DMS79 (cell line): ENCODE measurements around the gene PARD6B.
A peak's percentile ranks its signal among the peaks of the same experiment; 100 is the strongest.
"Not testable (repeated sequence)": the region's sequence is repeated elsewhere in the genome, so short reads cannot be mapped to it uniquely, and the experiment has no call there.

Experiments used
- DNase-seq: peaks from one replicate; lab custom pipeline; 2025; lab: John Stamatoyannopoulos, UW

PARD6B gene

DNA sequence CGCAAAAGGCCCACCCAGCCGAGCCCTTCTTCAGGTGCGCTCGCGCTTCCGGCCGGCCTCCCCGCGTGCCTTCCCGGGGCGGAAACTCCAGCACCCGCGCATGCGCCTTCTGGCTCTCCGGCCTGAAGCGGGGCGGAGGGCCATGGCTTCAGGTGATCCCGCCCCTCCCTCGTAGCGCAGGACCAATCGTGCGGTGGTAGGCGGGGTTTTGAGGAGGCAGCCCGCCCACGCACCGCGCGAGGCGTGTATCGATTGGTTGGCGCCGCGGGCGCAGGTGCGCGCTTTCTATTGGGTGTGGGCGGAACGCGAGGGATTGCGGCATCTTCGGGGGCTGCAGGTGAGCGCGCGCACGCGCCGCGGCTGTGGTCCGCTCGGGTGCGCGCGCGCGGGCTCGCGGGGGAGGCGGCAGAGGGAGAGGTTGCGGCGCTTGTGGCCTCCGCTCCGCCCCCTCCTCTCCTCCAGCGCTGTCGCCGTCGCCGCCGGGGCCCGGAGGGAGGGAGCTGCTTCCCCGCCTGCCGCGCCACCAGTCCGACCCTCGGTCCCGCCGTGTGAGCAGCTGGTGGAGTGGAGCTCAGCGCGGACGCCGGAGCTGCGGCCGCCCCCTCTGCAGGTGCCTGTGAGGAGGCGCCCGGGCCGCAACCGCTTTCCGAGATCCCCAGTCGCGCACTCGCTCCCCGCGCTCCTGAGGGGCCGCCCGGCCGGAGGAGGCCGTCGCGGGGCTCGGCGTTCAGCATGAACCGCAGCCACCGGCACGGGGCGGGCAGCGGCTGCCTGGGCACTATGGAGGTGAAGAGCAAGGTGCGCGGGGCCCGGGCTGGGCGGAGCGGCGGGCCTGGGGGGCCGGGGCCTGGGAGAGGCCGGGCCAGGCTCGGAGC is at the start of gene PARD6B:
Gene PARD6B (plus strand): TSS at position 526 of the 875 bp plus-strand sequence. CDS start 207 bp downstream, at position 733.
- DNase-seq, result peak; percentile 95

- DNase-seq, result no peak
These were observed 49.3 kb upstream of the PARD6B start for GRCh38 chr20:50682065-50682464.

DNA sequence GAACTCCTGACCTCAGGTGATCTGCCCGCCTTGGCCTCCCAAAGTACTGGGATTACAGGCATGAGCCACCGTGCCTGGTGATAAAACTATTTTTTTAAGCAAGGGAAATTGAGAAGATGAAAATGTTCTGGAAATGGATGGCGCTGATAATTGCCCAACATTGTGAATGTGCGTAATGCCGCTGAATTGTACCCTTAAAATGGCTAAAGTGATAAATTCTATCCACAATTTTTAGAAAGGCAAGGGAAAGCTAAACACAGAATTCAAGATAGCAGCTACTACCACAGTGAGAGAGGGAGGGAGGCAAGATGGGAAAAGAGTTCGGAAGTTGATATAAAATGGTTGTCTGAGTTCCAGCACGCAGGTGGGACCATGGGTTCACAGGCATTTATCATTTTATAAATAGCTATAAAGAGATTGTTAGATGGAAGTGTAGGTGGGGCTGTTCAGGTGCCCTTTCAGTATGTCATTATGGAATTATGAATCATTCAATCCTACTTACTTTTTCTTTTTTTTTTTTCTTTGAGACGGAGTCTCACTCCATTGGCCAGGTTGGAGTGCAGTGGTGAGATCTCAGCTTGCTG is 48.3 kb upstream of the PARD6B start:
- no peak for DNase-seq

GRCh38 chr20:50683570-50683969 is 47.8 kb upstream of the PARD6B start:
- no peak for DNase-seq

DNA sequence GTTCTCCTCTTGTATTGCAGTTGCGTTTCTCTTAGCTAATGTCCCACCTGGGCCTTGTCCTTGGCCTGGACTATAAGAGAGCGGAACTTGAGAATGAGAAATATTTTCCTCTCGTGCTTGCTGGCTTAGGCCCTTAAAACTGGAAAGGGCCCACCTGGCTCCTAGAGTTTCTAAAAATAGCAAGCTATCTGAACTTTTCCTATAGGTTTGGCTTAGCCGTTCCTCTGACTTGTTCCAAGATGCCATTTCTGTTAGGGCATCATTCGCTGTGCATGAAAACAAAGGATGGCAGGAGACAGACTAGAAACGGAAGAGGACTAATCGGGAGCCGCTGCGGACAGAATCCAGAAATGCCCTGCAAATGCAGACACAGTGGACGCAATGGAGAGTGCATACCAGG is 44.6 kb upstream of the PARD6B start:
- DNase-seq, result no peak

- DNase-seq, result no peak
These were observed 43.0 kb upstream of the PARD6B start for GRCh38 chr20:50688256-50688975.

GRCh38 chr20:50689864-50690649 is 41.3 kb upstream of the PARD6B start:
- DNase-seq, result no peak

- no peak for DNase-seq
These were observed 40.5 kb upstream of the PARD6B start, which contains the start of gene RIPOR3 for GRCh38 chr20:50690650-50691572. TSS of gene RIPOR3 (minus strand) at chr20:50691542. CDS start at chr20:50691128, 414 bp downstream.

DNA sequence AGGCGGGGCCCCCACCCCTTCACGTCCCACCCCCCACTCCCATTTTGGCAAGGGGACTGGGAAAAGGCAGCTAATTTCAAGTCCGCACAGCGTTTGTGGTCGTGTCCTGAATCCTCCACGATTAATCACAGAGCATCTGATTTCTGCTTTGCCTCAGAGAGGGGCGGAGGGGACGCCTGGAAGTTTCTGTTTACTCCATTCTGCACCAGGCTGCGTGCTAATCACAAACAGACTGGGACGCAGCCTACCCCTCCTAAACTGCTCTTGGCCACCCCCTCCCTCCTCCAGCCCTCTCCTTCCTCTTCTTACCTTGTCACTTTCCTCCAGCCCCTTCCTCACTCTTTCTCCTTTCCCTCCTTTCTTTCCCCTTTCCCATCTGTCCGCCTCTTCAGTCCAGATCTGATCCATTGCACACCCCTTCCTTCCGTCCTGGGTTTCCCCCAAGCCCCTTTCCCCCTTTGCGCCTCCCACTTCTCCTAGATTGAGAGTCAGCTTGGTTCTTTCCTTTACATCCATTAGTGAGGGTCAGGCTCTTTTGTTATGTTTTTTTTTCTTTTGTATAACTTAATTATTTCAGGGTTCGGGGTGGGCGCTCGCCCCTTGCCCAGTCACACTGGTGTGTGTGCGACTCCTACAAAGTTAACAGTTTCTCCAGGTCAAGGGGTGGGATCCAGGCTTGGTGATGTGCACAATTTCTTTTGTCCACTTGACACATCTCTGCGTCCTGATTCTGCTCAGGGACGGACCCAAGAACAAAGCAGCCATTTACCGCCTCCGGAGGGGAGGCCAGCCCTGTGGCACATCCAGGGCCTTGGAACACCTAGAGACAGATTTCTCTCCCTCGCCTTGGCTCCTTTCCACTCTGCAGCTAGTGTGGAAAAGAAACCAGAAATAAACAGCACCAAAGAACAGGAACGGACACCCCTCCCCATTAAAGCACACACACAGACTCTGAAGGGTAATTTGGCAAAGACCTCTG is 39.5 kb upstream of the PARD6B start:
- DNase-seq, result no peak

DNA sequence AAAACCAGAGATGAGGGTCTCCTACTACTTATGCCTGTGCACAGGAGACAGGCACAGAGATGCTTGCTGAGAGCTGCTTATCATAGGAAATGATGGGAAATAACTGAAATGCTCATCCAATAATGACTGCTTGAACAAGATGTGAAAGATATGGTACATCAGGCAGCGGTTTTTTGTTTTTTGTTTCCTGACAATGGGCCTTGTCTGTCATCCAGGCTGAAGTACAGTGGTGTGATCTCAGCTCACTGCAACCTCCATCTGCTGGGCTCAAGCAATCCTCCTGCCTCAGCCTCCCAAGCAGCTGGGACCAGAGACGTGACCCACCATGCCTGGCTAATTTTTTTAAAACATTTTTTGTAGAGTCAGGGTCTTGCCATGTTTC is 38.8 kb upstream of the PARD6B start:
- no peak for DNase-seq

DNA sequence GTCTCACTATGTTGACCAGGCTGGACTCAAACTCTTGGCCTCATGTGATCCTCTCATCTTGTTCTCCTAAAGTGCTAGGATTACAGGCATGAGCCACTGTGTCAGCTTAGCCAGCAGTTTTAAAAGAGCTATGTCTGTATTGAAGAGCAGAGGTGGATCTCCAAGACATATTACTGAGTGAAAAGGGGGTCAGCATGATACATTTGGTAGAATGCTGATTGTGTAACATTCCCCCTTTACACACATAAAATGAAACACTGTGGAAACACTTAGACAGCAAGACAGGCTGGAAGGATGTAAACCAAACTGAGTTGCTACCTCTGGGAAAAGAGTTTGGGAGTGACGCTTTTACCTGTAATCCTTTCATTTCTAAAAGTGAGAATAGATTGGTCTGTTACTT is 38.4 kb upstream of the PARD6B start:
- no peak for DNase-seq

DNA sequence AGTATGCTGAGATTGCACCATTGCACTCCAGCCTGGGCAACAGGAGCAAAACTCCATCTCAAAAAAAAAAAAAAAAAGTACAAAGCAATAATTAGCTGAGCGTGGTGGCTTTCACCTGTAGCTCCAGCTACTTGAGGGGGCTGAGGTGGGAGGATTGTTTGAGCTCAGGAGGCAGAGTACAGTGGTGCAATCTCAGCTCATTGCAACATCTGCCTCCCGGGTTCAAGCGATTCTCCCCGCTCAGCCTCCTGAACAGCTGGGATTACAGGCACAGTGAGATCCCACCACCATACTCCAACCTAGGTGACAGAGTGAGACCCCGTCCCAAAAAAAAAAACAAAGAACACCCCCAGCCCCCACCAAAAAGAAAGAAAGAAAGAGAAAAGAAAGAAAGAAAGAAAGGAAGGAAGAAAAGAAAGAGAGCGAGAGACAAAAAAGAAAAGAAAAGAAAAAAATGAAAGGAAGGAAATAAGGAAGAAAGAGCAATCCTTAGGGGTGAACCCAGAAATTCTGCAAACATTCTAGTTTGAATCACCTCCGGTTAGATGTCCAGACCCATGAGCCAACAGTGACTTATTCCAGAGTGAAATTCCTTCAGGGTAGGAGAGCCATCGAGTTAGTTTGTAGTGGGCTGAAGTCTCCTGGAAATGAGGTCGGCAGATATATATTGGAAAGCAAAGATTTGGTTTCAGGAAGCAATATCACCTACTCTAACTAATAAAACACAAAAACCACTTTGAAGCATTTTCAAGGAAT is 36.8 kb upstream of the PARD6B start:
- DNase-seq, result no peak

DNA sequence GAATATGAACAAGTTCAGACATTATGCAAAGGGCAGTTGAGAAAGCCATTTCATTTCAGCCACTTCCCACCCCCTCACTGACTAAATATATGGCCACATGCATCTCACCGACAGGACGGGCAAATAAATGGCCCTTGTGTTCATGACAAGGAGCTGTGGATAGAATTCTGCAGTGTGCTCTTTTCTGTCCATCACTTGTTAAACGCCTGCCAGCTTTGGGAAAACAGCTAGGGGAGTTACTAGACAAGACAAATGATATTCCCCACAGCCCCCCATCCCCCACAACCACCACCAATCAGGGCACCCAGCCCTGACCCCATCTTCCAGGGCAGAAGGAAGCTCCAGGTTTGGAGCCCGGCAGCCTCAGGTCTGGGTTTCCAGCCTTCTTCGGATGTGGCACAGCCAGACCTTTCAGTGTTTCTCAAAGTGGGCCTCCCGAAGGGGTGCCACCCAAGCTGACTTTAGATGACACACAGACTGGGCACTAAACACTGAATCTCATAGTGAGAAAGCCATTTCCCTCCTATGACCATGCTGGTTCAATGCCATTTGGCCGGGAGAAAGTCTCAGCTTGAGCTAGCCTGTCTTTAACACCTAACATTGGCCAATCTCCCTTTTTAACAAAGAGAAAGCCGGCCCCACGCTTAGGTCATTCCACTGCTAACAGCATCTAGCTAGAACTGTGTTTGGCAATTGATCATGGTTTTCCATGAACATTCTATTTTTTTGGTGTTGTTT is 36.1 kb upstream of the PARD6B start:
- DNase-seq, result no peak

GRCh38 chr20:50698255-50698654 is 33.1 kb upstream of the PARD6B start:
- not testable (repeated sequence) for DNase-seq

DNA sequence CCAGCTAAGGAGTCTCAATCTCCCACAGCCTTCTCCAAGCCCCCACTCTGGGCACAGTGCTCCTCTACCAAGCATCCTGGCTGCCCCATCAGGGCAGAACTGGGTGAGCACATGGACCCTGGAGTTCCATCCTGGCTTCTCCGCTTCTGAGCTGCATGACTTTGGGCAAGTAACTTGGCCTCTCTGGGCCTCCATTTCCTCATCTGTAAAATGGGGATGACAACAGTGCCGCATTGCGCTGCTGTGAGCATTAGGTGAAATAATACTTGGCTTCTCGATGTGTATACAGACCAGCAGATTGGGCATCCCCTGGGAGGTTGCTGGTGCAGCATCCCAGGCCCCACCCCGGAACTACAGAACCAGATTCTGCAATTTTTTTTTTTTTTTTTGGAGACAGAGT is 31.7 kb upstream of the PARD6B start:
- no peak for DNase-seq

GRCh38 chr20:50701041-50701963 is 30.1 kb upstream of the PARD6B start:
- DNase-seq, result no peak
